ENCODE data around the gene ZNF445. TPM values are rescaled to one million over a fixed set of nuclear protein-coding genes. Genes with fewer than 3 reads are reported as not detected.

Gene ZNF445
- total RNA-seq, 1 experiment from 2014 or later: 19.0 TPM

DNA sequence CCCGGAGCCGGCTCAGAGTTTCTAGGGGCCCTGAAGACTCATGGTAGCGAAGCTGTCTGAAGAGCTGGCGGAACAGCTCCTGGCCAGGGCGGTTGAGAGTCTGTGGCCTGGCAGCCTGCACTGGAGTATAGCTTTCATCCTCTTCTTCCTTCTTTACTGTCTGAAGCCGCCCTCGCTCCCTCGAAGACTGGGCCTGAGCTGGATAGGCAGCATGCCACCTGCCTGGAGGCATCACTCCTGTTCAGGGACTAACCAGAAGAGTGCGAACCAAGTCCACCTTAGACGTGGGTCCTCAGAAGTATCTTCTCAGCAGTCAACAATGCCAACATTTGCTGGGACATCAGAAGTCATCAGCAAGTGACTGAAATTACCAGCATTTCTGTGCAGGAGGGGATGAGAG lies 22.2 kb downstream of the ZNF445 start:
- Mint-ChIP-seq H3K36me3 (ENCODE audit: insufficient read depth, unreplicated experiment) (peaks cover 42% of the 10 kb centered on the region), H3K27ac (ENCODE audit: unreplicated experiment) (no peak overlapping the region), H3K4me1 (ENCODE audit: low read depth, unreplicated experiment) (no peaks in the 10 kb centered on the region), H3K27me3 (ENCODE audit: insufficient read depth, unreplicated experiment) (no peaks in the 10 kb centered on the region), H3K4me3 (ENCODE audit: unreplicated experiment) (no peak overlapping the region), H3K9me3 (ENCODE audit: unreplicated experiment) (peaks cover 6% of the 10 kb centered on the region)
- TF ChIP-seq, protein P1, sequence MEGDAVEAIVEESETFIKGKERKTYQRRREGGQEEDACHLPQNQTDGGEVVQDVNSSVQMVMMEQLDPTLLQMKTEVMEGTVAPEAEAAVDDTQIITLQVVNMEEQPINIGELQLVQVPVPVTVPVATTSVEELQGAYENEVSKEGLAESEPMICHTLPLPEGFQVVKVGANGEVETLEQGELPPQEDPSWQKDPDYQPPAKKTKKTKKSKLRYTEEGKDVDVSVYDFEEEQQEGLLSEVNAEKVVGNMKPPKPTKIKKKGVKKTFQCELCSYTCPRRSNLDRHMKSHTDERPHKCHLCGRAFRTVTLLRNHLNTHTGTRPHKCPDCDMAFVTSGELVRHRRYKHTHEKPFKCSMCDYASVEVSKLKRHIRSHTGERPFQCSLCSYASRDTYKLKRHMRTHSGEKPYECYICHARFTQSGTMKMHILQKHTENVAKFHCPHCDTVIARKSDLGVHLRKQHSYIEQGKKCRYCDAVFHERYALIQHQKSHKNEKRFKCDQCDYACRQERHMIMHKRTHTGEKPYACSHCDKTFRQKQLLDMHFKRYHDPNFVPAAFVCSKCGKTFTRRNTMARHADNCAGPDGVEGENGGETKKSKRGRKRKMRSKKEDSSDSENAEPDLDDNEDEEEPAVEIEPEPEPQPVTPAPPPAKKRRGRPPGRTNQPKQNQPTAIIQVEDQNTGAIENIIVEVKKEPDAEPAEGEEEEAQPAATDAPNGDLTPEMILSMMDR (IDR thresholded peaks at IDR 0.05; ENCODE audit: insufficient read depth in 1 of 2, low read depth in 1 of 2, low read length in 1 of 2, severe bottlenecking in 1 of 2, unreplicated experiment in 1 of 2): no peak
- no TSS peak for BruUV-seq (replicated peaks)
- ChIA-PET POLR2A (no interaction called here), CTCF (no interaction called here)
- Histone ChIP-seq H3K4me1 (no peaks in the 10 kb centered on the region), H3K27me3 (replicated peaks; ENCODE audit: control insufficient read depth, insufficient read depth, low read length) (no peaks in the 10 kb centered on the region), H3K4me3 (ENCODE audit: low read depth, low read length) (no peak overlapping the region), H3K9me3 (0 out of 2 replicates have a peak, but pooled peaks cover 1% of the 10 kb centered on the region), H3K36me3 (ENCODE audit: control insufficient read depth, insufficient read depth, low read length) (no peaks in the 10 kb centered on the region; the same call in 1 of the 2 replicates)
- intact Hi-C loops (cut with micrococcal nuclease; ENCODE audit: unreplicated experiment): no loop called here
- DNase-seq: no peak

DNA sequence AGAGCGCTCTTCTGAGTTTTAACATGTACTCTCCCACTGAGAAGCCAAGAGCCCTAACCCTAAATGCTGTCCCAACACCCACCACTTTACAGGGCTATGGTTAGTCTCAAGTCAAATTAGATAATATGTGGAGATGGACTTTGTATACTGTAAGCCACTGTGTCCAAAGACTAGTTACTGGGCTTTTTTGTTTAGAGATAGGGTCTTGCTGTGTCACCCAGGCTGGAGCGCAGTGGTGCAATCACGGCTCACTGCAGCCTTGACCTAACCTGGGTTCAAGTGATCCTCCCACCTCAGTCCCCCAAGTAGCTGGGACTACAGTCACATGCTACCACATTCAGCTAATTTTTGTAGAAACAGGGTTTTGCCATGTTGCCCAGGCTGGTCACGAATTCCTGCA lies 23.2 kb downstream of the ZNF445 start:
- Mint-ChIP-seq H3K4me3 (ENCODE audit: unreplicated experiment) (no peak overlapping the region), H3K27me3 (ENCODE audit: insufficient read depth, unreplicated experiment) (no peaks in the 10 kb centered on the region), H3K4me1 (ENCODE audit: low read depth, unreplicated experiment) (no peaks in the 10 kb centered on the region), H3K27ac (ENCODE audit: unreplicated experiment) (no peak overlapping the region), H3K9me3 (ENCODE audit: unreplicated experiment) (no peaks in the 10 kb centered on the region), H3K36me3 (ENCODE audit: insufficient read depth, unreplicated experiment) (peaks cover 42% of the 10 kb centered on the region)
- DNase-seq: no peak
- no peaks in the 10 kb centered on the region for H3K4me1 ChIP-seq
- TF ChIP-seq, protein P1 (IDR thresholded peaks at IDR 0.05; ENCODE audit: insufficient read depth in 1 of 2, low read depth in 1 of 2, low read length in 1 of 2, severe bottlenecking in 1 of 2, unreplicated experiment in 1 of 2): no peak
- intact Hi-C loops (cut with micrococcal nuclease; ENCODE audit: unreplicated experiment): no loop called here
- no peaks in the 10 kb centered on the region for H3K9me3 ChIP-seq
- H3K4me3 ChIP-seq (ENCODE audit: low read depth, low read length): no peak overlapping the region
- ChIA-PET CTCF (no interaction called here), POLR2A (no interaction called here)
- no TSS peak for BruUV-seq (replicated peaks)
- no peaks in the 10 kb centered on the region for H3K27me3 ChIP-seq (replicated peaks; ENCODE audit: control insufficient read depth, insufficient read depth, low read length)
- H3K36me3 ChIP-seq (ENCODE audit: control insufficient read depth, insufficient read depth, low read length): no peaks in the 10 kb centered on the region; the same call in 1 of the 2 replicates

DNA sequence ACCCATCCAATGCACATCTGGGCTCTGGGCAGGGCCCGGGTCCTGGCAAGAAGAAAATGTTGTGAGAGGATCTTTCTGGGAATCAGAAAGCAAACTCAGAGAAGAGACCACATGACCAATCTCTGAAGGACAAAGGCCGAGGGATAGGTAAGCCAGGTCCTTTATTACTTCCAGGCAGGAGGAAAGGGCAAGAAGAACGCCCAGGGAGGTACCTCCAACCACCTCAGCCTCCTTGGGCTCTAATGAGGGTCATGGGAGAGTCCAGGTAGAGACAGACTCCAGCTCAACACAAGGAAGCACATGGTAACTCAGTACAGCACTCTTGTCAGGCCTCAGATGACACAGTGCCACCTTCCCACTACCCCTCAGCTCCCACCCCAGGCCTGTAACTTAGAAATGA lies 26.0 kb downstream of the ZNF445 start:
- ChIA-PET POLR2A (no interaction called here), CTCF (no interaction called here)
- H3K9me3 Mint-ChIP-seq (ENCODE audit: unreplicated experiment): no peaks in the 10 kb centered on the region
- no peak overlapping the region for H3K27ac Mint-ChIP-seq (ENCODE audit: unreplicated experiment)
- H3K9me3 ChIP-seq: no peaks in the 10 kb centered on the region
- no peaks in the 10 kb centered on the region for H3K4me1 Mint-ChIP-seq (ENCODE audit: low read depth, unreplicated experiment)
- intact Hi-C loops (cut with micrococcal nuclease; ENCODE audit: unreplicated experiment): no loop called here
- BruUV-seq (replicated peaks): no TSS peak
- H3K36me3 Mint-ChIP-seq (ENCODE audit: insufficient read depth, unreplicated experiment): peaks cover 58% of the 10 kb centered on the region
- DNase-seq: no peak
- H3K4me1 ChIP-seq: no peaks in the 10 kb centered on the region
- peaks cover 8% of the 10 kb centered on the region for H3K36me3 ChIP-seq (ENCODE audit: control insufficient read depth, insufficient read depth, low read length)
- no peak overlapping the region for H3K4me3 ChIP-seq (ENCODE audit: low read depth, low read length)
- H3K27me3 Mint-ChIP-seq (ENCODE audit: insufficient read depth, unreplicated experiment): no peaks in the 10 kb centered on the region
- no peak overlapping the region for H3K4me3 Mint-ChIP-seq (ENCODE audit: unreplicated experiment)
- TF ChIP-seq, protein P1 (IDR thresholded peaks at IDR 0.05; ENCODE audit: insufficient read depth in 1 of 2, low read depth in 1 of 2, low read length in 1 of 2, severe bottlenecking in 1 of 2, unreplicated experiment in 1 of 2): no peak
- no peaks in the 10 kb centered on the region for H3K27me3 ChIP-seq (replicated peaks; ENCODE audit: control insufficient read depth, insufficient read depth, low read length)

Measured in Caco-2 (cell line).